COLO829 (cell line): Measurements from ENCODE around the gene PLEKHA7.
"Not testable (repeated sequence)": the region's sequence is repeated elsewhere in the genome, so short reads cannot be mapped to it uniquely, and the experiment has no call there.

ENCODE experiments used
- DNase-seq: peaks from one replicate; pipeline ENCODE4 v3.0.0; 2012; ENCODE audit warnings: low spot score

Gene PLEKHA7

GRCh38 chr11:16909359-16910035 is 104.7 kb downstream of the PLEKHA7 start:
- DNase-seq, result no peak

- no peak for DNase-seq
Measured at GRCh38 chr11:16905375-16905774, 108.8 kb downstream of the PLEKHA7 start.

GRCh38 chr11:16904761-16905160 is 109.5 kb downstream of the PLEKHA7 start:
- DNase-seq, result not testable (repeated sequence)

DNA sequence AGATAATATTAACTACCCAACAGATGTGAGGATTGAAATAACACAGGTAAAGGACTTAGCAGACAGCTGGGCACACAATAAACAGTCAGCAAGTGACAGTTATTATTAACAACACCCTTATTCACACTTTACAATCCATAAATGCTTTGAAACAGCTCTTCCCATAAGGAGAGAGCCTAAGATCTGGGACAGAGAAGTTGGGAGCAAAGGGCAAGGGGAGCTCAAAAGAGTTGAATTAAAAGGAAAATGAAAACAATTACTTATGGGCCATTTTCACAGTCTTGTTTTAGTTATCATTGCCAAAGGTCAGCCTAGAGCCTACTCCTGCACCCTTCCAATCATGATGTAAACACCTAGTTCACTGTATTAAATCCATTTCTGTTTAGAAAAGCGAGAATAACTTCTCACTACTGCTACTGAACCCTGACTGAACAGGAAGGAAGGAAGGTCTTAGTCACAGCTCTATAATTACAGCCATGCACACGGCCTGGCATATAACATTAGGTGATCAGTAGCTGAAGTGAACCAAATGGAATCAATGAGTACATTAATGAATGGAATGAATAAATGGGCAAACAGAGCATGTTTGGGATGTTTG is 111.3 kb downstream of the PLEKHA7 start:
- no peak for DNase-seq

DNA sequence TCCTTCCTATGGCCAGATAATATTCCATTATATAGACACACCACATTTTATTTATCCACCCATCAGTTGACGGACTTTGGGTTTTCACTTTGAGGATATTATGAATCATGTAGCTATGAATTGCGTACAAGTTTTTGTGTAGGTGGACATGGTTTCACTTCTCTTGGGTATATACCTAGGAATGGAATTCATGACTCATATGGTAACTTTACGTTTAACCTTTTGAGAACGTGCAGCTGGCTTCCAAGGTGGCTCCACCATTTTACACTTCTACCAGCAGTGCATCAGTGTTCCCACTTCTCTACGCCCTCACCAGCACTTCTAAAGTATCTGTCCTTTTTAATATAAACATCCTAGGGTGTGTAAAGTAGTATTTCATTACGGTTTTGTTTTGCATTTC is 112.0 kb downstream of the PLEKHA7 start:
- no peak for DNase-seq

DNA sequence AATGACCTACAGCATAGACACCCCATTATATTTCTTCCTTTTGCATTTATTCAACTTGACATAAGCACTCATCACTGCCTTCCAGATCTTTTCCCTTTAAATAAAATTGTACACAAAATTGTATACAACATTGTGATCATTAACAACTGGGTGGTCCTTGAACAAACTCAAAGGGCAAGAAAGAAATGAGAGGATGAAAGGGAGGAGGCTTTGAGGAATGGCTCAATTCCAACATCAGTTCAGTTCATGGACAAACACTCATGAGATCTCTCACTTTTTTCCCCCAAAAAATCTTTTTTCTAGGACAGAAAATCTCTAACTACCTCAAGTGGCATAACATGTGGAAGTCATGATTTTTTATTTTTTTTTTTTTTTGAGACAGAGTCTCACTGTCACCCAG is 113.7 kb downstream of the PLEKHA7 start:
- no peak for DNase-seq

DNA sequence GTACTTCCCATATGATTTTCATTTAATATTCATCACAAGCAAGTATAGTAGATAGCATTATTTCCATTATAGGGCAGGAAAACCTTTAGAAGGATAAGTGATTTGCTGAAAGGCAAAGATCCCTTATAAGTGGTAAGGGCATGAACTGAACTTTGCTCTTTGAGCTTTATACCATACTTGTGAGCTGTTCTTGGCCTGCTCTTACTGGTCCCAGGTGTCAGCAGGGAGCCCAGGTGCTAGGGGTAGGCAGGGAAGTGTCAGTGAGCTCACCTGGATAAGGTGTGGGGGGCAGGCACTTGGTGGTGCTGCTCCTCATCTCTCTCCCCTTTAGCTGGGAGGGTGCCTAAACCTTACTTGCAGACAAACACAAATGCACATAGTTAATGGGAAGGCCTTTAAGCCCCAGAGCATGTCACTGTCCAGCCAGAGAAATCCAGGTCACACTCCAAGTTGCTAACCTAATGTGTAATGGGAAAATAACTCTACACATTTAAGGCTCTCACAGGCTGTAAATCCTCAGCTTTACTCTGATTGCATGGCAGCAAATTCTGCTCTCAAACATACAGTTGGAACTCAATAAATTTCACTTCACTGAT is 114.4 kb downstream of the PLEKHA7 start:
- DNase-seq, result no peak

- DNase-seq, result no peak
Measured at GRCh38 chr11:16898274-16898985, 115.8 kb downstream of the PLEKHA7 start.

- no peak for DNase-seq
Measured at GRCh38 chr11:16897470-16898061, 116.6 kb downstream of the PLEKHA7 start.

GRCh38 chr11:16896729-16897469 is 117.3 kb downstream of the PLEKHA7 start:
- DNase-seq, result no peak

DNA sequence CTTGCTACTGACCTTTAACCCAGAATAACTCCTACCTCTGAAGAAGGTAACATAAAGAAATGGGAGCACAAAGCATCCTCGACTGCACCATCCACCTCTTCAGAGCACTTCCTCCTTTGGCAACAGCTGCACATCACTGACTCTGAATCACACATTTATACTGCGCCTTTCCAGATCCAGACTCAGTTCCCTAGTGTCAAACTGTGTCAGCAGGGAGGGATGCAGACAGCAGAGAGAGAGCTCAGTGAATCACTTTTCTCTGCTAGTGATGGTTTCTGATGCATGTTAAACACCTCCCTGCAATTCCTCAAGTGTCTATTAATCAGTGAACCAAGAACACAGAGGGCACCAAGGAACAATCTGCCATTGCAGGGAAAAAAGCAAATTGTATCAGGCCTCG is 118.9 kb downstream of the PLEKHA7 start:
- DNase-seq, result no peak

DNA sequence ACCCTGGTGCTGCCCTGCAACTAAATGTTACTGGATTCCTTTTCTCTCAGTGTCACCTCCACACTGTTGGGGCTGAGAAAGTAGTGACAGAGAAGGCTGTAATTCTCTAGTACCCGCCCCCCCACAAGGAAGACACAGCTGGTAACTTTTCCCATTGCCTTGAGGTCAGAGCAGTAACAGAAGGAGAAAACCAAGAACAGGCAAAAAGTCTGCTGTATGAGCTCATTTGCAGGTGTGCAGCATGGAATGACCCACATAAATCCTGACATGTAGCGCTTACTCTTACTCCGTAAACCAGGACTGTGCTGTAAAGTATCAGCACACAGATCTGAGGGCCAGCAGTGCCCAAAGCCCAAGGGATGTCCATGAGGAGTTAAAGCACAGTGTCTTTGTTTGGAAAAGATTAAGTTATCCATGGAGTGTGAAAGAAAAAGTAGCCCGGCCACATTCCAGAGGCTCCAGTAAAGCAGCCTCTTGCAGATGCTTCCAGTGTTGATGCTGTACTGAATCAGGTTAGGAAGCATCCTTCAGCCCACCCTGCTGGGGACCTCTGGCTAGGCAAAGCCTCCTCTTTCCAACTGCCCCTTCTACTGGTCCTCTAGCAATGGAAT is 120.7 kb downstream of the PLEKHA7 start:
- no peak for DNase-seq

GRCh38 chr11:16891964-16892363 is 122.2 kb downstream of the PLEKHA7 start:
- no peak for DNase-seq

DNA sequence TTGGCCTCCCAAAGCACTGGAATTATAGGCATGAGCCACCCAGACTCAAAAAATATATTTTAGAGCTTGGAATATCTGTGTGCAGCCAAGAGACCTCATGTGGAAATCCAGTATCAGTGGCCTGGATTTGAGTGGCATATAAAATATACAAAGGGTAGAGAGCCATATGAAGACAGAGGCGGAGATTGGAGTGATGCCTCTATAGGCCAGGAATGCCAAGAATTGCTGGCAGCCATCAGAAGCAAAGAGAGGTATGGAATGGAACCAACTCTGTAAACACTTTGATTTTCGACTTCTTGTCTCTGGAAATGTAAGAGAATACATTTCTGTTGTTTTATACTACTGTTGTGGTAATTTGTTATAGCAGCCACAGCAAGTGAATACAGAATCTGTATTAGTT is 123.0 kb downstream of the PLEKHA7 start:
- no peak for DNase-seq

DNA sequence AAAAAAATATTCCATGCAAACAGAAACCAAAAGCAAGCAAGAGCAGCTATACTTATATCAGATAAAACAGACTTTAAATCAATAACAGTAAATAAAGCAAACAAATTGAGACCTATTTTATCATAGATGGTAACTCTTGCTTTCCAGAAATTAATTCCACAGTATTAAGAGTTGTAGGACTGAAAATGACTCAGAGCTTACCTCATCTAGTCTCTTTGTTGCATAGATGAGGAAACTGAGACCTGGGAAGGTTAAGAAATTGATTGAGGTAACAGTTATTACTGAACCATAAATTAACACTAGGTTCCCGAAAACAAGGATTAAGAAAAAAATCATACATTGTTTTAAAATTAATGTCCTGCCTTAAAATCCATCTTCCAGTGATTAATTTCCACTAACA is 123.8 kb downstream of the PLEKHA7 start:
- DNase-seq, result no peak

DNA sequence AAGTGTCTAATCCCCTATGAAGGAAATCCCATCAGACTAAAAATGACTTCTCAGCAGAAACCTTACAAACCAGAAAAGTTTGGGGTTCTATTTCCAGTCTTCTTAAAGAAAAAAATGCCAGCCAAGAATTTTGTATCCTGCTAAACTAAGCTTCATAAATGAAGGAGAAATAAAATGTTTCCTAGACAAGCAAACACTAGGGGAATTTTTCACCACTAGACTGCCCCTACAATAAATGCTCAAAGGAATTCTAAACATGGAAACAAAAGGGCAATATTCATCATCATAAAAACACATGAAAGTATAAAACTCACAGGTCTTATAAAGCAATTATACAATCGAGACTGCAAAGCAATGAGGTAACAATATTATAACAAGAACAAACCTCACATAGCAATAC is 124.3 kb downstream of the PLEKHA7 start:
- DNase-seq, result no peak

DNA sequence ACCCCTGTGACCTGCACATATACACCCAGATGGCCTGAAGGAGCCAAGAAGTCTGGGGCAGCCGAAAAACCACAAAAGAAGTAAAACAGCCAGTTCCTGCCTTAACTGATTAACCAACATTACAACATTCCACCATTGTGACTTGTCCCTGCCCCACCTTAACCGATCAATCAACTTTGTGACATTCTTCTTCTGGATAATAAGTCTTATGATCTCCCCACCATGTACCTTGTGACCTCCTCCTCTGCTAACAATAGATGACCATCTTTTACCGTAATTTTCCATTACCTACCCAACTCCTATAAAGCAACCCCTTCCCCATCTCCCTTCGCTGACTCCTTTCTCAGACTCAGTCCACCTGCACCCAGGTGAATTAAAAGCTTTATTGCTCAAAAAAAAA is 125.2 kb downstream of the PLEKHA7 start:
- not testable (repeated sequence) for DNase-seq

DNA sequence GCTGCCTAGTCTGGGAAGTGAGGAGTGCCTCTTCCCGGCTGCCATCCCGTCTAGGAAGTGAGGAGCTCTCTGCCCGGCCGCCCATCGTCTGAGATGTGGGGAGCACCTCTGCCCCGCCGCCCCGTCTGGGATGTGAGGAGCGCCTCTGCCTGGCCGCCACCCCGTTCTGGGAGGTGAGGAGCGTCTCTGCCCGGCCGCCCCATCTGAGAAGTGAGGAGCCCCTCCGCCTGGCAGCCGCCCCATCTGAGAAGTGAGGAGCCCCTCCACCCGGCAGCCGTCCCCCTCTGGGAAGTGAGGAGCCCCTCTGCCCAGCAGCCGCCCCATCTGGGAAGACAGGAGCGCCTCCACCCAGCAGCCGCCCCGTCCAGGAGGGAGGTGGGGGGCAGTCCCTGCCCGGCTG is 126.3 kb downstream of the PLEKHA7 start:
- DNase-seq, result not testable (repeated sequence)

GRCh38 chr11:16883174-16883573 is 131.0 kb downstream of the PLEKHA7 start:
- DNase-seq, result no peak

DNA sequence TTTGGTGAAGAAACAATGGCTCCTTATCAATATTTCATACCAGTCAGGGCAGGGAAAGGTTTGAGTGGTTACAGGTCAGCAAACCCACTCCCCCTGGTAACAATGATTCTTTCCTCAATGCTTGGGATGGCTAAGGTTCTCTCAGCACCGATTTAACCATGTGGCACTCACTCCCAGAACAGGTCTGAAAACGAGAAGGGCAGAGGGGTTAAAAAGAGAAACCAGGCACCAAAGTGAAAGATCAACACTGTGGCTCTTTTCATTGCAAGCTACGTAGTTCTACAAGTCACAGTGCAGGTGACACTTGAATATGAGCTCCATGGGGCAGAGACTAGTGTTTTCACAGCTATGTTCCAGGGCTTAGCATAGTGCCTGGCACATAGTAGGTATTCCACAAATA is 132.4 kb downstream of the PLEKHA7 start:
- DNase-seq, result no peak

DNA sequence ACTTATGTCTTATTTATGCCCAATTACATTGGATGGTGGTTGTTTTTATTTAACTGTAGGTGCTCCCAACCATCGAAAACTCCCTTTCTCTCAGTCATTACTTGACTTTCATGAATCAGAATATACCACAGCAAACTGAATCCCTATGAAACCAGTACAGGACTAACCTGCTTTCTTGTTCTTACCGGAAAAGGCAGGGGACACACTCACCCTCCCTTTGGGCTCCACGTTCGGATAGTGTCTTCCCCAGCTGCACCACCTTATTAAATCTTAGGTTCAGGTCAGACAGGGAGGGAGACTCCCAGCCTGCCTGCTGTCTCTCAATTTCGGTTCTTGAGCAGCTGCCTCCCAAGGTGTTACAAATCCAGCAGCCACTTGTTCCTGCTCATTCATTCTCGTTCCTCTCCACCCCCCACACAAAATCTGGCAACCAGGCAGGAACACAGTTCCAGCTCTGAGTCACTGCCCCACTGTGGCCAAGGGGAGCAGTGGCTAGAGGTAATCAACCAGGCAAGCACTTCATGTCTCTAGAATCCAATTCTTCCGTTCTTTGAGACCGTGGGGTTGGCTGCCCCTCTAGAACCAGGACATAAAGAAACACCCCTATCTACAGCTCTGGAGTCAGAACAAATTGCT is 133.0 kb downstream of the PLEKHA7 start:
- no peak for DNase-seq
